Inflammatory macrophage treated with lipopolysaccharide for 1 hour (primary cell): ENCODE data around the gene DPYSL4.

Source experiments
- DNase-seq, 2 donors: peaks; one replicate each; pipeline ENCODE4 v3.0.0-alpha.2; 2020 to 2022

DPYSL4 gene

DNA sequence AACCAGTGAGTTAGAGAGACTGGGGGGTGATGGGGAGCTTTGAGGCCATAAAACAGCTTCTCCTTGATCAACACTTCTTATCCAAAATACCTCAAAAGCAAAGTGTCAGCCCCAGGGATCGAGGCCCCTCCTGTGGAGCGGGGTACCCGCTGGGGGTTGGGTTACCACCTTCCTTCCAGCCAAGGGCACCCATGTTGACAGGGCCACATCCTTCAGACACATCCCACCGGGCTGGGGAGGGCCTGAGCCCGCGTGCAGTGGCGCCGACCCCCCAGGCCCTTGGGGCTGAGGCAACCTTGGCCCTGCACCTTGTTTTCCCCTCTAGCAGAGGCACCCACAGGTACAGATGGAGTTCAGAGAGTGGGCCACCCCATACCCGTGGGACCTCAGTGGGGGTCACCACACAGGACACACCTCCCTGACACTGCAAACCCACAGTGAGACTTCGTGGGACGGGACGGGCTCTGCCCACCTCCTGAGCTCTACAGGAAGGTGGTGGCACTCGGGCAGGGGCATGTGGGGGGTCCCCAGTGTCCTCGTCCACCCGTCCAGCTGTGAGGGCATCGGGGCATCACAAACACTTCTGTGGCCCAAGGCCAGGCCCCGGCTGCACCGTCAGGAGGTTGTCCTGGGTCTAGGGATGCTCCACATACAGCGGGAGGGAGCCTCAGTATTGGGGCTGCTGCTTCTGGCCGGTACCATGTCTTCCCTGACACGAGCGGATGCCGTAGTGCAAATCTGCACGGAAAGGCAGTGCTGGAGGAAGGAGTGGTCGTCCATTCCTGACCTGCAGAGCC lies 10.7 kb downstream of the DPYSL4 start:
- DNase-seq = no peak

DNA sequence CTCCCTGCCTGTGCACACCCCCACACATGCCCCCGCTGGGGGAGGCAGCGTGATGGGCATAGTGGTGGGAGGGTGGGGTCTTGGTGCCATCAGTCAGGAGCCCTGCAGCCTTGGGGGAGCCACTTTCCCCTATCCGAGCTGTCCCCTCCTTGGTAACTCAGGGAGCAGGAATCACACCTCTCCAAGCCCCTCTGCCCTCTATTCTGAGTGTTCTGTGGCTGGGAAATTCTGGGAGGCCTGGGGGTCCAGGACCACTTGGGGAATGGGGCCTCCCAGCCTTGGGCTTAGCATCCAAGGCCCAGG lies 11.3 kb downstream of the DPYSL4 start:
- no peak for DNase-seq

DNA sequence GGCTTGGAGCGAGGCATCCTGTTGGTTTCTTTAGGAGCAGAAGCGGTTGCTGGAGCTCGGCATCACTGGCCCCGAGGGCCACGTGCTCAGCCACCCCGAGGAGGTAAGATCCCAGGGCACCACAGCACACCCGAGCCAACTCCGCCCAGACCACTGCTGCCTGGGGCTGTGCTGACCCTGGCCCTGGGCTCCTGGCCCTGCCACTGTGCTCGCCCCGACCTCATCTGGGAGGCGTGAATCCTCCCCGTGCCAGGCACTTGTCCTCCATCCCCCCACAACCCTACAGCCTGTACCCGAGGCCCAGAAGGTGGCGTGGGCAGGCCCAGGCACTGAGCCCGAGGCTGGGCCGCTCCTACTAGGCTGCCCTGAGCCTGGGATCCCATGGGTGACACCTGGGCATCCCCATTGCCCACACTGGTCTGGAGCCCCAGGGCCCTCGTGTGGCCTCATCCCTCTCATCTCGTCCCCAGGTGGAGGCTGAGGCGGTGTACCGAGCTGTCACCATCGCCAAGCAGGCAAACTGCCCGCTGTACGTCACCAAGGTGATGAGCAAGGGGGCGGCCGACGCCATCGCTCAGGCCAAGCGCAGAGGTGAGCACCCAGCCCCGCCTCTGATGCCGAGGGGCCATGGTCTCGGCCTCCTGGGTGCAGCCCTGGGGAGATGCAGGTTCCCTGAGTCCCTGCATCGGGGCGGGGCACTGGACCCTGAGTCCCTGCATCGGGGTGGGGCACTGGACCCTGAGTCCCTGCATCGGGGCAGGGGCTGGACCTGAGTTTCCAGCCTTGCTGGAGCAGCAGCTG lies 11.8 kb downstream of the DPYSL4 start:
- no peak for DNase-seq

DNA sequence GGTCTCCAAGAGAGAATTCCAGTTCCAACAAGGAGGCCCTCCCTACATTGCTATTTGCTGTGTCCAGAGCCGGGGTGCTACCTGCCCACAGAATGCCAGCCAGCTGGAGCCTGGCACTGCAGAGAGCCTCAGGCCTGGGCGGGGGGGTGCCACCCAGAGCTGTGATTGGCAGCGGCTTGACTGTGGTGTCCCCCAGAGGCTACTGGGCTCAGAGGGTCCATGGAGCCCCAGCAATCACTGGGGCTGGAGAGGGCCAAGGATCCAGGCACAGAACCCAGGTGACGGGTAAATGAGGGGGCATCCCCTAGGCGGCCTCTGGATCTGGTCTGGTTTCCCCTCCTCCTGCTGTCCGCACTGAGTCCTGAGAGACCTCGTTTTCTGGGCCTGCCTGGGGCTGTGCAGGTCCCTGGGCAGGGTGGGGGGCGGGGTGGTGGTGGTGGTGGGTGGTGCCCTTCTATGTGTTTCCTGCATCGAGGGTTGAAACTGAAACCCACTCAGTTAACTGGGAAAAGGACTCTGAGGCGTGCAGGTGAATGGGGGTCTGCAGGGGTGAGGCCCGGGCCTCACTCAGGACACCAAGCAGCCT lies 12.6 kb downstream of the DPYSL4 start:
- no peak for DNase-seq

DNA sequence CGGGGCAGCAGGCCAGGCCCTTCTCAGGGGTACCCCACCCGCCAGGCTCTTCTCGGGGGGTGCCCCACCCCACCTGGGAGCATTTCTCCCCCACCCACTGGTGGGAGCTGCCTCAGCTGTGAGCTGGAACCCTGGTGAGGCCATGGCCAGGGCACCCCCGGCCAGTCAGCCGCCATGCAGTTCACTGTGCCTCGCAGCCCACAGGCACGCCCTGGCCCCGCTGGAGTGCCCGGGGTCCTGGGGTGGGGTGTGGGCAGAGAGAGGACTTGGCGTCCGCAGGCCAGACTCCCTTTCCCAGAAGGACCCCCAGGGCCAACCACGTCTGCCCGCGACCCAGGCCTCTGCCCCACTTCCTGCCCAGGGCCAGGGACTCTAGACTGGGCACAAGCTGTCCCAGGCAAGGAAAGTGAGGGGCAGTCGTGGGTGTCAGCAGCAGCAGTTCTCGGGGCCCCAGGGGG lies 13.1 kb downstream of the DPYSL4 start:
- no peak for DNase-seq

DNA sequence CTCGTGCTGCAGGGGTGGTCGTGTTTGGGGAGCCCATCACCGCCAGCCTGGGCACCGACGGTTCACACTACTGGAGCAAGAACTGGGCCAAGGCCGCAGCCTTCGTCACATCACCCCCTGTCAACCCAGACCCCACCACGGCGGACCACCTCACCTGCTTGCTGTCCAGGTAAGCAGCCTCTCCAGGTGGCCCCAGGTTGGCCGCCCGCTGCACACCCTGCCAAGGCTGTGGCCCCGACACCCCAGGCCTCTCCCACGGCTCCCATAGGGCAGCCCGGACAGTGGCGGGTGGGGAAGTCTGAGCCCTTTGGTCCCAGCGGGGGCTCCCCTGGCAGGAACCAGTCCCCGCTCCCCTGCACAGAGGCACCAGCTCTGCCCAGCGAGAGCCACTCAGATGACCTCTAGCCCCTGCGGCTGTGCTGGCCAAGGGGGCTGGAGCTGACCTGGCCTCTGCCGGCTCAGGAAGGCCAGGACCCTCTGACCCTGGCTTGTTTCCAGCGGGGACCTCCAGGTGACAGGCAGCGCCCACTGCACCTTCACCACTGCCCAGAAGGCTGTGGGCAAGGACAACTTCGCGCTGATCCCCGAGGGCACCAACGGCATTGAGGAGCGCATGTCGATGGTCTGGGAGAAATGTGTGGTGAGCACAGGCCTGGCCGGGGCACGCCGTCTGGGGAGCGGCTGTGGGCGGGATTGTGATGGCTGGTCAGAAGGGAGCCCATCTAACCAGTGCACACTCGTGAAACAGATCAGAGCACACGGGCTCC lies 13.8 kb downstream of the DPYSL4 start:
- no peak for DNase-seq

DNA sequence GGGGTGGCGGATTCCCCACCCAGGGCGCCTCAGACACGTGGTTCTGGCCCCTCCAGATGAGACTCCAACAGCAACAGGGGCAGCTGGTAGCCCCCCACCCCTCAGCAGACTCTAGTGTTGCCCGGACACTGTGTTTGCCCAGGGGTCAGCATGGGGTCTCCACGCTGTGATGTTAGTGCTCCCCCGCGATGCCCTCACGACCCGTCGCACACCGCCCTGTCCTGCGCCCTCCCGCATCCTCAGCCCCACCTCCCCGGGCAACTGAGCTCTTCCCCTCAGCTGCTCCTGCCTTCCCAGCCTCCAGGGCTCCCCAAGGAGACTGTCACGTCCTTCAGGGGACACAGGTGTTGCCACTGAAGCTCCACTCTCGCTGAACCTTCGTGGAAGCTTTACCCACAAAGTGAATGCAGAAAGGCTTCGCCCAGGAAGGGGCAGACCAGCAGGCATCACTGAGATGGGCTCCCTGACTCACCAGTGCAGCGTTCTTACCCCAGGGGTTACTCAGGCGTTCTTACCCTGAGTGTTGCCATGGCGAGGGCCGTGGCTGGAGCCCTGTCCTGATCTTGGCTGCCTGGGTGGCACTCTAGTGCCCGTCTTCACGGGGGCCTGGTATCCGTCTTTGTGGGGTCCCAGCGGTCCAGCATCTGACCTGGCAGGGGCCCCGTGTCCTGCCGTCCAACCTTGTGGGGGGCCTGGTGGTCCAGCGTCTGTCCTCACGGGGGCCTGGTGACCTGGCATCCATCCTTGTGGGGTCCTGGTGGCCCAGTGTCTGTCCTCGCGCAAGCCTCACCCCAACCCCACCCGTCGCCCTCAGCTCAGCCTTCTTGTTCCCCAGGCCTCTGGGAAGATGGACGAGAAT lies 14.6 kb downstream of the DPYSL4 start:
- no peak for DNase-seq

DNA sequence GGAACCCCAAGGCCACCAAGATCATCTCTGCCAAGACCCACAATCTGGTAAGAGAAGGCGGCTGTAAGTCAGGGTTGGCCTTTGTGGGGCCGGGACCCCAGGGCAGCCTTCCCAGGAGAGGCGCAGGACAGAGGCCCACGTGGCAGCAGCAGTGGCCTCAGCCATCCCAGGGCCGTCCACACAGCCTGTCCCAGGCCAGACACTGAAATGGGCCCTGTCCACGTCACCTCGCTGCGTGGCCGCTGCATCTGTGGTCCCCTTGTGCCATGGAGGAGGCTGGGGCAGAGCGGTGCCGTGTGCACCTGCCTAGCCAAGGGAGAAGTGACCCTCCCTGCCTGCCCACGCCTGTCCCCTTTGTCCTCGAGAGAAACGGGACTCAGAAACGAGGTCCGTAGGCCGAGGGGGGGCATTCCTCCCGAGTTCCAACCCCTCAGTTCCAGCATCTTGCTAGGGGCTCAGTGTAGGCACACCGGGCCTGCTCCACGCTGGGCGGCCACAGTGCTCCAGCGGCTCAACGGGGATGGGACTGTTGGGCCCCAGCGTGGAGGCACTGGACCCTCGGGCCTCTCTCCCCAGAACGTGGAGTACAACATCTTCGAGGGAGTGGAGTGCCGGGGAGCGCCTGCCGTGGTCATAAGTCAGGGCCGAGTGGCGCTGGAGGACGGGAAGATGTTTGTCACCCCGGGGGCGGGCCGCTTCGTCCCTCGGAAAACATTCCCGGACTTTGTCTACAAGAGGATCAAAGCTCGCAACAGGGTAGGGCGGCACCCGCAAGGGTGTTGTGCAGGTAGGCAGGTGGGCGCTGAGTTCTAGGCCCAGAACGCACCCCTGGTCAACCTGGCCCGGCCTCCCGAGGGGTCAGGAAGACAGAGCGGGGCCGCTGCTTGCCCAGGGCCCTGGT lies 15.6 kb downstream of the DPYSL4 start:
- no peak for DNase-seq

DNA sequence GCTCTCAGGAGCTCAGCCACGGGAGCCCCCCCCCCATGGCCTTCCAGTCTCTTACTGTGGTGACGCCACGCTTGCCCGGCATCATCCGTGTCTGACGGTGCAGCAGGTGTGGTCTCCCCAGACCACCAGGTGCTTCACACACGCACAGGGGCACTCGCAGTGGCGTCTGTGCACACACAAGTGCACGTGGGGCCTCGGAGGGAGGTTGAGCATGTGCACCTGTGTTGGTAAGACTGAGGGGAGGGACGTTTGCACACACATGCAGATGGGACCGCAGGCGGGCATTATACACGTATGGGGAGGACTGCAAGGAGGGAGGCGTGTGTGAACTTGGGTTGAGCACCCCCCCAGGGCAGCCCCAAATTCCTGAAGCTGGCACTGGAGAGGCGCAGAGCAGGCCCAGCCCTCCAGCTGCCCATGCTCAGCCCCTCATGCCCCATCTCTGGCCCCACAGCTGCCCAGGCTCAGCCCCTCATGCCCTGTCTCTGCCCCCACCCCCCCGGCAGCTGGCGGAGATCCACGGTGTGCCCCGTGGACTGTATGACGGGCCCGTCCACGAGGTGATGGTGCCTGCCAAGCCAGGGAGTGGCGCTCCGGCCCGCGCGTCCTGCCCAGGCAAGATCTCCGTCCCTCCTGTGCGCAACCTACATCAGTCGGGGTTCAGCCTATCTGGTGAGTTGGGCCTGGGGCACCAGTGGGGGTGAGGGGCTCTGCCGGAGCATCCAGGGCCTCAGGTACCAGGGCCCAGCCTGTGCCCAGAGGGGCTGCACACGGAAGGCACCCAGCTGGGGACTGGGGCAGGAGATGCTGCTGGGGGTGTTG lies 16.7 kb downstream of the DPYSL4 start:
- DNase-seq = no peak

DNA sequence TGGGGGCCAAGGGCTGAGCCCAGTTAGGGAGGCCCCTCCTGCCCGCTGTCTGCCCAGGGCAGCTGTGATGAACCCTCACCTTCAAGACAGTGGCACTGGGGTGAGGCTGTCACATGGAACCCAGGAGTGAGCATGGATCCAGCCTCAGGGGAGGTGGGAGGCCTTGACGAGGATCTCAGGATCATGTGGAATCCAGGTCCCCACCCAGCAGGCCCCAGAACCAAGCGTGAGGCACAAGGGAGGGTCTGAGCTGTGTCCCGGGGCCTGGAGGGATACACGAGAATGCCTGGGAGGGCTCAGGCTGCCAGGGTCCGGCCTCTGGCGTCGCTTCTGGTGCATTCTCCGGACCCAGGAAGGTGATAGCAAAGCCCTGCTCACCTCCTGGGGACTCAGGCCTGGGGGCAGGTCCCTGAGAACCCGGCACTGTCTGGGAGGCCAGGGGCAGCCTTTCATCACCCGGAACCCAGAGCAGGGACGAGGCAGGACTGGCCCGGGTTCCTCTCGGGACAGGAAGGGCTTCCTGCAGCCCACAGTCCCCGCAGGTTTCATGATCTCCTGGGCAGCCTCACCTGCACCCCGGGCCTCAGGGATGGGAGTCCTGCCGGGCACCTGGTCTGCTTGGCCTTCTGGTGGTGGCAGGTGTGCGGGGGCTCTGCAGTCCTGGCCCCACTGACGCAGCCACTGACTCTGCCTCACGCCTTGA lies 17.5 kb downstream of the DPYSL4 start:
- DNase-seq = no peak

DNA sequence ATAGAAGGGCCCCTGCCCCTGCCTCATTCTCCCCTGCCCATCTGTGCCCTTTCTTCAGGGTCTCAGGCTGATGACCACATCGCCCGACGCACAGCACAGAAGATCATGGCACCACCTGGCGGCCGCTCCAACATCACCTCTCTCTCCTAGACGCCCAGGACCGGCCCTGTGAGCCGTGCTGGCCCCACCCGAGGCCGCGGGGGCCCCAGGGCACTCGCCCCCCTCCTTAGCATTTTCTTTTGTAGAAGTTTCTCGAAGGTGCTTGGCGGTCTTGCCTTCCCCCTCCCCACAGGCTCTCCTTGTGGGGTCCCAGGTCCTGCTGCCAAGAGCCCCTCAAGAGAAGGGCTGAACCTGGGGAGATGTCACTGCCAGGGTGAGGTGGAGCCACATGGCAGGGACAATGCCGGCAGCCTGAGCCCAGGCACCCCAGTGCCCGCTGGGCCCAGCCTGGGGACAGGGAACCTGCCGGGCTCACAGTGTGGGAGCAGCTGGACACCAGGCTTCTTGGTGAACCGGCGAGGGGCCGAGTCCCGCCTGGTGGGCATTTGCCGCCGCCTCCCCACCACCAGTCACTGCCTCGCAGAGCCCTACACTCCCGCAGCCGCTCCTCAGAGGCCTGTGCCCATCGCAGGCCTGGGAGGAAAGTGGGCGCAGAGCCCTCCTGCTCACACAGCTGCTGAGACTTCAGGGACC lies 18.2 kb downstream of the DPYSL4 start:
- no peak for DNase-seq

DNA sequence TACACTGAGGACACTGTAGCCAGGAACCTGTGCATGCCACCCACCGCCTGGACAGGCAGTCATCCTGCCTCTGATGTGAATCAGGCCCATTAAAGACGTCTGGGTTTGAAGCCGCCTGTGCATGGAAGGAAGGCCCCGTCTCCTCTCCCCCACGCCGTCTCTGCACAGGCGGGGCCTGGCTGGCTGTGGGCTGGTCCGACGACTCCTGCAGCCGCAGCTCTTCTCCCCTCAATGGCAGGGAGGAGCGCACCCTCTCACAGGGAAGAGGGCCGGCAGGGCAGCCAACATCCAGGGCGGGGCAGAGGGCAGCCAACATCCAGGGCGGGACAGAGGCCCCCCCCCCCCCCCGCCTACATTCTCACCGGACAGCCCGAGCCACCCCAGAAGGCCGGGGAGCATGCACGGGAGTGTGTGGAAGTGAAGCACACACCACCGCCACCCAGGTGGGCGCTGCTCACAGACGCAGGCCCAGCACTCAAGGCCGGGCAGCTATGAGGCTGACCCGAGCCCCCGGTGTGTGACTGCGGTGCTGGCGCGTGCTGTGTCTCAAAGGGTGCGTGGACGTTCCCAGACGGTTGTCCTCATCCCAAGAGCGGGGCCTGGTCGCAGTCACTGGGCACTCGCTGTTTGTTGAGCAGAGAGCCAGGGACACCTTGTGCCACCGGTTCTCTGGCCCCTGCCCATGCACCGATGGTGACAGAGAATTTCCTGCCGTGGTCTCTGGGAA lies 19.1 kb downstream of the DPYSL4 start:
- no peak for DNase-seq

DNA sequence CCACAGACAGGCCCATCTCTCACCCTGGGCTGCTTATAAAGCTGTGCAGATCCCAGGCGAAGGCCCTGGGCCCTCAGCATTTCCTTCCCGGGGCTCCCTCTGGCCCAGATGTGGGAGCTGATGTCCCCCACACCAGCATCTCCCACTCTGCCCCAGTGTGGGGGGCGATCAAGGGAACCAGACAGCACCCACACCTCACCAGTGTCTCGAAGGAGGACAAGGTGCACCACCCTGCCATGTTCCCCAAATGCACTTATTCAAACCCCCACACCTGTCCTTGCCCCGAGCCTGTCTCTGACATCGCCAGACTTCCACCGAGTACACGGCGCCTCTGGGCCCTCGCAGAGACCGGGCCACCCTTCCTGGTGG lies 19.6 kb downstream of the DPYSL4 start:
- no peak for DNase-seq

DNA sequence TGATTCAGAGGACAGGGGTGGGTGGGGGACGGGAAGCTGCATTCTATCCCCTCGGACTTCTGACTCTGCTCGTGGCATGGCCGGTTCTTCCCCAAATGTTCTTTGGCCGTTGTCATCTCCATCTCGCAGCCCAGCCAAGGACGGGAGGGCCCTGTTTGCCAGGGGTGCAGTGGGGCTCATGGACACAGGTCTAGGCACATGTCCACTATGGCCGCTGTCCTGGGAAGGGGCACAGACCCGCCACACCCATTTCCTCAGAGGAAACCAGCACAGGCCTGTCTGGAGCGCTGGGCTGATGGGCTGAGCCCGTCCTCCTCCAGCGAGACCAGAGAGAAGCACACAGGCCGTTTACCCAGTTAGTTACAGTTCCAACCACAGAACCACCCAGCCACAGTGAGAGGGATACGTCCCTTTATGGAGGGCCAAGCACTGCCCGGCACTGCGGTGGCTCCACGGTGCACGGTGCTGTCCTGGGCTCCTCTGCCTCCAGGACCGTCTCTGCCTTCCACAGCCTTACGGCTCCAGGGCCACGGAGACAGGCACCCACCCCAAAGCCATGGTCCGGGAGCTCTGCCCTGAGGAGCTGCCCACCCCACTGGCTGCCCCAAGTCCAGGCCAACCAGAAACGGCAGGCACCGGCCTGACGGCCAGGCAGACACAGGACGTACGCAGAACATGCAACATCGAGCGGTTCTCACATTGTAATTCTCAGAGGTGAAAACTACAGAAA lies 20.2 kb downstream of the DPYSL4 start:
- no peak for DNase-seq

DNA sequence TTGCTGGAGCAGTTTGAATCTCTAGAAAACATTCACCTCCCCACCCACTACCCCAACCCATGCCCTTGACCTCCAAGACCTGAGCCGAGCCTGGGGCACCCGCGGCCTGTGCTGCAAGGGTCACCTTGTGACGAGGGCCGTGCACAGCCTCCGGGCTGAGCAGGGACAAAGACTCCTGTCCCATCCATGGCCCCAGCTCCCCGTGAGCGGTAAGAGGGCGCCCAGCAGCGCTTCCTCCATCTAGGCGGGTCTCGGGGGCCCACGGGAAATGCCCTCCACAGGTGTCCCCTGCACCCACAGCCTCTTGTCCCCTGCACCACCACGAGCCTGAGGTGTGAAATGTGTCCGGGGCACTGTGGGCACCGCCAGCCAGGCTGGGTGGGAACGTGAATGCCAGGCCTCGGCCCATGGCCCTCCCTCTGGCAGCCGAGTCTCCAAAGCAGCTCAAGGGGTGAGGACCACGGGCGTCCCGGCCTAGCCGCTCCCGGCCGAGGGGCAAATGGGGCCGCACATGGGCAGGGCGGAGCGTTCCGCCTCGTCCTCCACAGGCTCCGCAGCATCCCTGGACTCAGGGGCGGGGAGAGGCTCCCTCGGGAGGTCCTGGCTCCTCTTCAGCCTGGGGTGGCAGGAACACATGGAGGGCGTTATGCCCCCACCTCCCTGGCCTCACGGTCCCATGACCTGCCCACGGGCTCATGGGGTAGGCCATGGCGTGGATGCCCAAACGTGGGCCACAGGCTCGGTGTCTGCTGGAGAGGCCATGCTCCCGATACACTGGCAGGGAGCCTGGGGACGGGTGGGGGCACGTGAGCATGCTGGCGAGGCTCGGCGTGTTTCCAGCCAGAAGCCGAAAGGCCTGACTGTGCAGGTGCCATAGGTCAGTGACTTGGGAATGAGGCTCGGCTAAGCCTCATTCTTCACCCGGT lies 21.1 kb downstream of the DPYSL4 start:
- DNase-seq = no peak

DNA sequence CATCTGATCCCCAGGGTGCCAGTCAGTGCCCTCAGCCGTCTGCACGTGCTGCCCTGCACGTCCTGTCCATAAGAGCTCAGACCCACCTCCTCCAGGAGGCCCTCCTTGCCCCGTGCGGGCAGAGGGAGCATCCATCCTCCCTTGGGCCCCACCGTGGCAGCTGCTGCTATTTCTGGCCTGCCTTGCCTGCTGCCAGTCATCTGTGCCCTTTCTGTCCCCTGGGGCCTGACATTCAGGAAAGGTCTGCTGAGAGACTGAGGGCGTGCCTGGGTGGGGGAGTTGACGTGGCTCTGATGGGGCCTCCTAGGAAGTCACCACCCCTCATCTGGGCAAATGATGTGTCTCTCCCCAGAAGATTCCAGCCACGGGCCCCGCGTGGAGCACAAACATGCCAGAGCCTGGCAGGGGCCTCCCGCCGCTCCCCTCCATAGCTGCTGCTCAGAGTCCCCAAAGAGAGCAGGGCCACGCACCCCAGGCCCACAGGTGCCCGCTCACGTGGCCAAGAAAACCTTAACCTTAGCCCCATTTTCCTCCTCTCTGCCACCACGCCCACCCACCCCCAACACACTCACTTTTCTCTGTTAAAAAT lies 21.8 kb downstream of the DPYSL4 start:
- no peak for DNase-seq
